ENCODE measurements around the gene SLC39A13.
A peak's percentile ranks its signal among the peaks of the same experiment; 100 is the strongest.

SLC39A13 gene

GRCh38 chr11:47375020-47375419, 33.4 kb upstream of the SLC39A13 start:
- DNase-seq (ENCODE audit: insufficient read length): no peak
- FAIRE-seq: no peak
- TF ChIP-seq POLR2AphosphoS5 (IDR thresholded peaks at IDR 0.05; ENCODE audit: low read depth, low read length) (no peak), TAF1 (IDR thresholded peaks at IDR 0.05; ENCODE audit: borderline replicate concordance, low read depth, low read length) (no peak), POLR2A (IDR thresholded peaks at IDR 0.05; ENCODE audit: low read depth, low read length) (no peak)

GRCh38 chr11:47375546-47376085, 32.8 kb upstream of the SLC39A13 start:
- DNase-seq (ENCODE audit: insufficient read length) (no peak), FAIRE-seq (no peak)
- TF ChIP-seq POLR2A (IDR thresholded peaks at IDR 0.05; ENCODE audit: low read depth, low read length) (no peak), TAF1 (IDR thresholded peaks at IDR 0.05; ENCODE audit: borderline replicate concordance, low read depth, low read length) (no peak), POLR2AphosphoS5 (IDR thresholded peaks at IDR 0.05; ENCODE audit: low read depth, low read length) (no peak)

GRCh38 chr11:47376107-47376524, 32.3 kb upstream of the SLC39A13 start:
- peak; percentile 64 for FAIRE-seq
- TF ChIP-seq POLR2A (IDR thresholded peaks at IDR 0.05; ENCODE audit: low read depth, low read length): no peak
- 0 out of 2 replicates have a peak, but pooled peaks have one; percentile 0 for TF ChIP-seq POLR2AphosphoS5 (IDR thresholded peaks at IDR 0.05; ENCODE audit: low read depth, low read length)
- no peak for TF ChIP-seq TAF1 (IDR thresholded peaks at IDR 0.05; ENCODE audit: borderline replicate concordance, low read depth, low read length)
- DNase-seq (ENCODE audit: insufficient read length): no peak

- DNase-seq (ENCODE audit: insufficient read length): no peak
- TF ChIP-seq POLR2A (IDR thresholded peaks at IDR 0.05; ENCODE audit: low read depth, low read length): peak; percentile 40; the same call in 1 of the 2 replicates
- no peak for TF ChIP-seq POLR2AphosphoS5 (IDR thresholded peaks at IDR 0.05; ENCODE audit: low read depth, low read length)
- TF ChIP-seq TAF1 (IDR thresholded peaks at IDR 0.05; ENCODE audit: borderline replicate concordance, low read depth, low read length): no peak
These were observed 31.6 kb upstream of the SLC39A13 start for GRCh38 chr11:47376525-47377371.

GRCh38 chr11:47377571-47378009, 30.8 kb upstream of the SLC39A13 start:
- FAIRE-seq: no peak
- TF ChIP-seq POLR2A (IDR thresholded peaks at IDR 0.05; ENCODE audit: low read depth, low read length): no peak
- no peak for TF ChIP-seq POLR2AphosphoS5 (IDR thresholded peaks at IDR 0.05; ENCODE audit: low read depth, low read length)
- no peak for TF ChIP-seq TAF1 (IDR thresholded peaks at IDR 0.05; ENCODE audit: borderline replicate concordance, low read depth, low read length)

More at GRCh38 chr11:47376525-47377371, 31.6 kb upstream of the SLC39A13 start:
- peak; percentile 89 for FAIRE-seq

GRCh38 chr11:47378010-47378835, 30.2 kb upstream of the SLC39A13 start, which contains the start of gene SPI1:
Gene SPI1 (minus strand): TSS chr11:47378547. CDS start chr11:47378353, 194 bp downstream.
- TF ChIP-seq POLR2AphosphoS5 (IDR thresholded peaks at IDR 0.05; ENCODE audit: low read depth, low read length) (peak; percentile 87), TAF1 (IDR thresholded peaks at IDR 0.05; ENCODE audit: borderline replicate concordance, low read depth, low read length) (peak; percentile 56; the same call in 1 of the 2 replicates), POLR2A (IDR thresholded peaks at IDR 0.05; ENCODE audit: low read depth, low read length) (peak; percentile 77)
- DNase-seq (ENCODE audit: insufficient read length): peak; percentile 80
- FAIRE-seq: peak; percentile 95

More at GRCh38 chr11:47377571-47378009, 30.8 kb upstream of the SLC39A13 start:
- DNase-seq (ENCODE audit: insufficient read length): no peak

- FAIRE-seq (peak; percentile 5), DNase-seq (ENCODE audit: insufficient read length) (no peak)
- no peak for TF ChIP-seq TAF1 (IDR thresholded peaks at IDR 0.05; ENCODE audit: borderline replicate concordance, low read depth, low read length)
- TF ChIP-seq POLR2A (IDR thresholded peaks at IDR 0.05; ENCODE audit: low read depth, low read length): no peak
- TF ChIP-seq POLR2AphosphoS5 (IDR thresholded peaks at IDR 0.05; ENCODE audit: low read depth, low read length): no peak
These were observed 29.6 kb upstream of the SLC39A13 start for GRCh38 chr11:47378836-47379170.

GRCh38 chr11:47379317-47379716, 29.1 kb upstream of the SLC39A13 start:
- FAIRE-seq (peak; percentile 54), DNase-seq (ENCODE audit: insufficient read length) (no peak)
- no peak for TF ChIP-seq POLR2AphosphoS5 (IDR thresholded peaks at IDR 0.05; ENCODE audit: low read depth, low read length)
- TF ChIP-seq TAF1 (IDR thresholded peaks at IDR 0.05; ENCODE audit: borderline replicate concordance, low read depth, low read length): no peak
- TF ChIP-seq POLR2A (IDR thresholded peaks at IDR 0.05; ENCODE audit: low read depth, low read length): no peak

GRCh38 chr11:47380078-47380477, 28.3 kb upstream of the SLC39A13 start:
- no peak for DNase-seq (ENCODE audit: insufficient read length)
- no peak for FAIRE-seq
- no peak for TF ChIP-seq POLR2A (IDR thresholded peaks at IDR 0.05; ENCODE audit: low read depth, low read length)

GRCh38 chr11:47383071-47383470, 25.3 kb upstream of the SLC39A13 start:
- FAIRE-seq (no peak), DNase-seq (ENCODE audit: insufficient read length) (no peak)
- no peak for TF ChIP-seq POLR2AphosphoS5 (IDR thresholded peaks at IDR 0.05; ENCODE audit: low read depth, low read length)

GRCh38 chr11:47384498-47384897, 23.9 kb upstream of the SLC39A13 start:
- TF ChIP-seq POLR2AphosphoS5 (IDR thresholded peaks at IDR 0.05; ENCODE audit: low read depth, low read length): no peak
- no peak for TF ChIP-seq POLR2A (IDR thresholded peaks at IDR 0.05; ENCODE audit: low read depth, low read length)
- no peak for TF ChIP-seq TAF1 (IDR thresholded peaks at IDR 0.05; ENCODE audit: borderline replicate concordance, low read depth, low read length)
- DNase-seq (ENCODE audit: insufficient read length): no peak
- no peak for FAIRE-seq

All from GM12892 (cell line).